Fibroblast of lung (primary cell): ENCODE results near the gene SLC35A2.

ENCODE experiments used
- CTCF ChIP-seq, 2 donors: IDR thresholded peaks in 1 of 2; conservative IDR thresholded peaks in 1 of 2; 1 replicate in 1 of 2; 2 replicates in 1 of 2; pipeline ENCODE4 v1.5.1; 2011 to 2012; ENCODE audit warnings: low read length in 2 of 2, control low read depth in 1 of 2, inconsistent platforms in 1 of 2, low read depth in 1 of 2, mild to moderate bottlenecking in 1 of 2
- EZH2 ChIP-seq: IDR thresholded peaks from 2 replicates; pipeline ENCODE4 v1.5.1; 2012; ENCODE audit warnings: low read length, control low read depth, mild to moderate bottlenecking; ENCODE audit errors: missing control alignments

- no peak for TF ChIP-seq CTCF (conservative IDR thresholded peaks at IDR 0.05 in 1 of 2, IDR thresholded peaks at IDR 0.05 in 1 of 2; ENCODE audit: low read depth in 1 of 2, low read length in 2 of 2)
- TF ChIP-seq EZH2: no peak
These were observed 20.5 kb downstream of the SLC35A2 start for GRCh38 chrX:48890934-48891401.
